ENCODE results near the gene AIPL1.

DNA sequence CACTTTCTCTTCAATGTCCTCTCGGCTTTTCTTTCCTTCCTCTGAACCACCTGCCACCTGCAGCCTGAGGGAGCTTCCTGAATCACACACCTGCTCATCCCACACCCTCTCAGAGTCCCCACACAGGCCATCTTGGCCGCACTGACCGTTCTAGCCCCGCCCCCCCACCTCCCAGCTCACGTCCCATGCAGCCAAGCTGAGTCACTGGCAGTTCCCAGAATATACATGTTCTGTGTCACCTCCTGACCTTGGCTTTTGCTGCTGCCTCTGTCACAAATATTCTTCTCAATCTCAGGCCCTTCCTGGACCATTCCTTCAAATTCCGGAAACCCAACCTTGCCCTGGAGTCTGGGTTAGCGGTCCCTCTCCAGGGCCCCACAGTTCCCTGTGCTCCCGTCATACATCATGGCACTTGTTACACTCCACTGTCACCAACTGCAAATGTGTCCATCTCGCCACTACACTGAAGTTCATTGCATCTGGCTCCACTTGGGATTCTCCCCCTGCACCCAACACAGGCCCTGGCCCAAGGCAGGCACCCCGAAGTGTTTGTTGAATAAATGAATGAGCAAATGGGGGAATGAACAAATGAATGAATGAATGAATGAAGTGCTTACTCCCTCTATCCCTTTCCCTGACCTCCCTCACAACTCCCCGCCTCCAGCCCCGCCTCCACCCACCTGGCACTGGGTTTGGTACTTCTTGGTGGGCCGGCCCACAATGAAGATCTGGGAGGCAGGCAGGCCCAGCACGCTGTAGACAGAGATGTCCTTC, 22.2 kb upstream of the AIPL1 start:
- TF ChIP-seq POLR2A (IDR thresholded peaks at IDR 0.05), result no peak
- TF ChIP-seq, protein P1, sequence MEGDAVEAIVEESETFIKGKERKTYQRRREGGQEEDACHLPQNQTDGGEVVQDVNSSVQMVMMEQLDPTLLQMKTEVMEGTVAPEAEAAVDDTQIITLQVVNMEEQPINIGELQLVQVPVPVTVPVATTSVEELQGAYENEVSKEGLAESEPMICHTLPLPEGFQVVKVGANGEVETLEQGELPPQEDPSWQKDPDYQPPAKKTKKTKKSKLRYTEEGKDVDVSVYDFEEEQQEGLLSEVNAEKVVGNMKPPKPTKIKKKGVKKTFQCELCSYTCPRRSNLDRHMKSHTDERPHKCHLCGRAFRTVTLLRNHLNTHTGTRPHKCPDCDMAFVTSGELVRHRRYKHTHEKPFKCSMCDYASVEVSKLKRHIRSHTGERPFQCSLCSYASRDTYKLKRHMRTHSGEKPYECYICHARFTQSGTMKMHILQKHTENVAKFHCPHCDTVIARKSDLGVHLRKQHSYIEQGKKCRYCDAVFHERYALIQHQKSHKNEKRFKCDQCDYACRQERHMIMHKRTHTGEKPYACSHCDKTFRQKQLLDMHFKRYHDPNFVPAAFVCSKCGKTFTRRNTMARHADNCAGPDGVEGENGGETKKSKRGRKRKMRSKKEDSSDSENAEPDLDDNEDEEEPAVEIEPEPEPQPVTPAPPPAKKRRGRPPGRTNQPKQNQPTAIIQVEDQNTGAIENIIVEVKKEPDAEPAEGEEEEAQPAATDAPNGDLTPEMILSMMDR (IDR thresholded peaks at IDR 0.05), result no peak
